Measurements from ENCODE around the gene PPP1R1A.

GRCh38 chr12:54612225-54612750 is 23.8 kb upstream of the PPP1R1A start:
- TF ChIP-seq CTCF (conservative IDR thresholded peaks at IDR 0.05; ENCODE audit: low read depth, low read length) (no peak), EZH2 (IDR thresholded peaks at IDR 0.05; ENCODE audit: borderline replicate concordance, low read depth, low read length, poor library complexity, severe bottlenecking) (no peak)
